CD4-positive, alpha-beta T cell (primary cell): ENCODE measurements around the gene OTUB1. TPM values are rescaled to one million over a fixed set of nuclear protein-coding genes. Genes with fewer than 3 reads are reported as not detected.

ENCODE experiments used
- total RNA-seq, 174 experiments: library from RNA in 2 of 174; stranded (reverse) in 2 of 174; gene quantifications; one replicate each; pipeline ENCODE4 v1.2.3 and lab custom pipeline; 2021 to 2026

The OTUB1 gene
- total RNA-seq, 2 experiments from 2014 or later, result 57.5 to 60.0 TPM

Other genes with a start within 250 kb of the OTUB1 start
- 1 to 10 TPM in 1 of 2 experiments, under 1 TPM in 1; 0.95 to 1.0 TPM for gene ZFTA, start 217.7 kb upstream of the OTUB1 start, total RNA-seq
- gene SPINDOC, start 173.0 kb upstream of the OTUB1 start, total RNA-seq, result 1 to 10 TPM; 4.0 to 4.8 TPM
- gene MARK2, start 147.3 kb upstream of the OTUB1 start, total RNA-seq, result 10 to 100 TPM; 18.4 to 21.0 TPM
- not detected for gene RCOR2, start 69.3 kb upstream of the OTUB1 start, total RNA-seq
- 10 to 100 TPM; 11.8 to 14.0 TPM for gene NAA40, start 47.4 kb upstream of the OTUB1 start, total RNA-seq
- 100 to 1,000 TPM in 1 of 2 experiments, 10 to 100 TPM in 1; 89.1 to 105 TPM for gene COX8A, start 11.8 kb upstream of the OTUB1 start, total RNA-seq
- gene FLRT1, start 49.5 kb downstream of the OTUB1 start, total RNA-seq, result not detected
- 1 to 10 TPM; 6.0 to 6.3 TPM for gene MACROD1, start 179.7 kb downstream of the OTUB1 start, total RNA-seq
- 10 to 100 TPM; 29.0 to 37.5 TPM for gene STIP1, start 199.7 kb downstream of the OTUB1 start, total RNA-seq
- gene FERMT3, start 220.3 kb downstream of the OTUB1 start, total RNA-seq, result 10 to 100 TPM; 55.8 to 61.1 TPM
- 10 to 100 TPM; 11.3 to 11.5 TPM for gene TRPT1, start 239.7 kb downstream of the OTUB1 start, total RNA-seq
- 10 to 100 TPM; 26.8 to 26.9 TPM for gene NUDT22, start 239.8 kb downstream of the OTUB1 start, total RNA-seq
- gene DNAJC4, start 244.1 kb downstream of the OTUB1 start, total RNA-seq, result 10 to 100 TPM; 35.9 to 37.9 TPM
- gene VEGFB, start 248.1 kb downstream of the OTUB1 start, total RNA-seq, result 10 to 100 TPM; 39.7 to 48.7 TPM